GM18867 (cell line): Measurements from ENCODE around the gene MARK2.
"Not testable (repeated sequence)": the region's sequence is repeated elsewhere in the genome, so short reads cannot be mapped to it uniquely, and the experiment has no call there.

Experiments
- ATAC-seq: cut with Tn5 transposase; IDR thresholded peaks from one replicate; pipeline ENCODE4 v1.9.1; 2021; ENCODE audit warnings: mild to moderate bottlenecking, moderate library complexity; ENCODE audit not compliant: unreplicated experiment

The MARK2 gene

DNA sequence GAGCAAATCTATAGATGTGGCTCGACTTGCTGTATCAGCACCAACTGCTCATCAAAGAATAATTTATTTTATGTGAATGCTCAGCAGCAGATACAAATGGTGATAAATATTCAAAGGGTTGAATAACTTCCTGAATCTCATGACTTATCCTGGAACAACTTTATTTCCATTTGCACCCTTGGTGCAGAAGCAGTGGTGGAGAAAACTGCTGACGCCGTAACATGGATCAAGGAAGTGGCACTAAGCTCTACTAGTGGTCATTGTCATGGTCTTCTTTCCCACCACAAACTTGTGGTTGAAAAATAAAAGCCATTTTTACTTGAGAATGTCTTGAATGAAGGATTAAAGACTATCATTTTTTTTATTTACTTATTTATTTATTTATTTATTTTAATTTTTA, 14.6 kb downstream of the MARK2 start:
- ATAC-seq: no peak

DNA sequence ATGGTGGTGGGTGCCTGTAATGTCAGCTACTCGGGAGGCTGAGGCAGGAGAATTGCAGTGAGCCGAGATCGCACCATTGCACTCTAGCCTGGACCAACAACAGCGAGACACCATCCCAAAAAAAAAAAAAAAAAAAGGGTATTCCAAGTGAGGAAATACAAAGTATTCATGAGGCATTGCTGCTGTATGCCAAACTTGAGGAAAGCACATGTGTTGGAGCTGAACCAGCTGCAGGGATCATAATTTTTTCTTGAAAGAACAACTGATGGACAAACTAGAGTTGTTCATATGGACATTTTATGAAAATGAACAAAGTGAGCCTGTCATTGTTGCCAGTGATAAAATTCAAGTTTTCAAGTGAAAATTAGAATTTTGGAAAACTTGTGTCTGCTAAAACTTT, 15.8 kb downstream of the MARK2 start:
- no peak for ATAC-seq

- no peak for ATAC-seq
Observed at GRCh38 chr11:63855975-63856374, 17.1 kb downstream of the MARK2 start.

GRCh38 chr11:63858628-63859550, 20.0 kb downstream of the MARK2 start:
- no peak for ATAC-seq

DNA sequence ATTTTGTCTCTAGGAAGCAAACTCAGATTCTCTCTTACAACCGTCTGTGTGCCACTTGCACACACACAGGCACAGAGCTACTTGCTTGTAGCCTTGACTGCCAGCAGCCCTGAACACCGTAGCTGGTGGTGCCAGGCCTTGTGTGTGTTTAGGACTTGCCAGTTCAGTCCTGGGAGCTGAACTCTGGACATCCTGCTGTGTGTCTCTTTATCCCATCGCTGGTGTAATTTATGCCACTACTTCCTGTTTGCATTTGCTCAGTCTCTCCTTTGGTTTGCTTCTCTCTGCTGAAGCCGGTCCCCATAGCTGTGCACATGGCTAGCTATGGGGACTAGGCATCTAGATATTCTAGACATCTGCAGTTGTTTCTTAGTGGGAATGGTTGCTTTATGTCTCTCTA, 24.0 kb downstream of the MARK2 start:
- ATAC-seq: no peak

- ATAC-seq: not testable (repeated sequence)
Observed at GRCh38 chr11:63863620-63864019, 24.7 kb downstream of the MARK2 start.

GRCh38 chr11:63866211-63866610, 27.3 kb downstream of the MARK2 start:
- ATAC-seq: peak; percentile 75

GRCh38 chr11:63867511-63867910, 28.6 kb downstream of the MARK2 start:
- ATAC-seq: no peak

DNA sequence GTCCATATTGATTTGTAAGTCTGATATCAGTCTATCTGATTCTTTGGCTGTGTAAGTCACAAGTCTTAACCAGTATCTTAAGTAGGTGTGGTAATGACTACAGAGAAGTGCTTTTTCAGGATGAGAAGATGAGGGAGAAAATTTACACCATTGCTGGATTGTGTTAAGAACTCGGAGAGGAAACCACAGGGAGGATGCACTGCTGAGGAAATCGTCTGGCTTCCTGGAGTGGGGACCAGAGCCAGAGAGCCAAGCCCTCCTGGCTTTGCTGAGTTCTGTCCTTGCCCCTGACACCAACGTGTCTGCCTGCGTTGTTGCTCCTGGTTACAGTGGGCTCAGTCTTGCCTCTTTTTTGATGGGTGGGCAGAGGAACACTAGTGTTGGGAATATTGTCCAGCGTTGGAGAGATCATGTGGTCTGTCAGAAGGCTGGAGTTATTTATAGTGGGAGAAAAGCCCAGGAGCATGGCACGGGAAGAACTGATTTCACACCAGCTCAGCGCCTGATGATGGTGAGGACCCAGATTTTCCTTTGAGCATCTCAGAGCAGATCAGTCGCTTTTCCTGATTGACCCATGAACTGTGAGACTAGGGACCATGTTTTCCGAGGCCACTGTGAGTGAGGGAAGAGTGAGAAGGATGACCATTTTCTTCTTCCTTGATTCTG, 29.6 kb downstream of the MARK2 start:
- ATAC-seq: no peak

DNA sequence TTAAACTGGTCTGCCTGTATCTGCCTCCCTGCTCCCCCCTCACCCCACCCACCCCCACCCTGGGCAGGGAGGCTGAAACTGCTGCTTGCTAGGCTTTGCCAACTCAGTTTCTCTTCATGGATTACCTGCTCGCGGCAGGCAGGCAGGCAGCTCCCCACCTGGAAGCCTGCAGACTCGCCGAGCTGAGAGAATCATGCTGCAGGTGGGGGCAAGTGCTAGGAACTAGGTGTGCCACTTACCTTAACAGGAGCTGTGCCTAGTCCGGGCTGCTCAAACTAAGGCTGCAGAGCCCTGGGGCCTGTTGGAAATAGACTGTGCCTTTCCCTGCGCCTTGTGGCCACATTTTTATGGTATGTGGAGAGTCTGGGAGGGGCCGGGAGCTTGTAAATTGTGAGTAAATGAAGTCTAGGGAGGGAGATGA, 30.3 kb downstream of the MARK2 start:
- ATAC-seq: no peak

- ATAC-seq: no peak
Observed at GRCh38 chr11:63869683-63870082, 30.8 kb downstream of the MARK2 start.

DNA sequence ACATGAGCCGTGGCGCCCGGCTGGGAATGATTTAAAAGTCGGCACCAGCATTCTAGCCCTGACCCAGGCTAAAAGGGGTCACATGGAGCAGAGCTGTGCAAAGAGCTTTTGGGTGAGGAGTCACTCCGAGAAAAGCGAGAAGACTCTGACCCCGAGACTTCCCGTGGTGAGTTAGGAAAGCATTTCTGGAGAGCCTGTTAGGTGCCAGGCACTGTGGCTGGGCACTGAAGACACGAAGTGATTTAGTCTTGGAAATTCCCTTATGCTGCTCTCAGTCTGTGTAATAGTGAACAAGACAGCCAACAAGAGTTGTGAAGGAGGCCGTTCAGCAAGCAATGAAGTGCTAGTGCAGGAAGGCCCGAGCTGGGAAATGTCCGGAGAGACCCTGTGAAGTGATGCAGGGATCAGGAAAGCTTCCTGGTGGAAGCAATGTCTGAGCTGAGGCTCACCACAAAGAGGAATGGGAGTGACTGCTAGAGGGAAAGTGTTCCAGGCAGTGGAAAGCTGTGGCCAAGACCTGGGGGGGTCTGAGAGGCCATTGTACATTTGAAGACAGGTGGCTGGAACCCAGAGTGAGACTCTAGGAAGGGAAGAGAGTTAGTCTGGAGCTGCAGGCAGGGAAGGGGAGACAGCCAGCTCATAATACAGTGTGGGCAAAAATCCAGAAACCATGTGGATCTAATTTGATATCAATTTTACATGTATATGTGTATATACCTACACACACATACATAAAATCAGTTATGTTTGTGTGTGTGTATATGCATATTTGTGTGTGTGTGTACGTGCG, 31.6 kb downstream of the MARK2 start:
- ATAC-seq: no peak

DNA sequence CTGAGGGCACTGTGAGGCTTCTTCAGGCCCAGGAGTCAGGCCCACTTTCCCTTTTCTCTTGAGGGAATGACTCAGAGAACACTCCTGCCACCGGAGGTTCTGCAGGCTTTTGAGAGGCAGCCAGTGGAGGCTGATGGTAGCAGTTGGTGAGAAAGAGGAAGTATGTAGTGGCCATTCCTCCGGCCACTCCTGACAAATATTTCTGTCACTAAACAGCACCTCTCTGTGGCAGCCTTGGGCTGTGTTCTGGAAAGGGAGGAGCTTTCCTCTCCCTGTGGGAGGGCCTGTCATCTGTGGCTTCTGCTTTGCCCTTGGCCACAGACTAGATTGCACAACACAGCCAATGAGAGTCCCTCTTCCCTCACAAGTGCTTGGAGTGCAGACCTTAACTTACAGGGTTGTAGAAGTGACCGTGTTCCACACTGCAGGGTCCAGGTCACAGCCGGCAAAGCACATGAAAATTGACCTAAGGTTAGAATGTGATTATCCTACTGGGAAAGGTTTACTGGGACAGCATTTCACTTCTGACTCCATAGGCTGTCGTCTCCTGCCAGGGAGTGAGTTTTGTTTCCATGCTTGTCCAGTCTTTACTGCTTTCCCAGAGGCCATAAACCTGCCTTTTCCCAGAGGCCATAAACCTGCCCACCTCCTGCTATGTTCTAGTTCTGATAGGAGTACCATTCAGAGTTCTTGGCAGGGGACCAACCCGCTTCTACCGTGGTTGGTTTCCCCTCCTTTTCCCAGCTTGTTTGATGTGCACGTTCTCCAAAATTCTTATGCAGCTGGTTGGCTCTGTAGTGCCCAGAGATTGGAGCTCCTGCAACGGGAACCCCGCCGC, 33.3 kb downstream of the MARK2 start:
- peak; percentile 86 for ATAC-seq

DNA sequence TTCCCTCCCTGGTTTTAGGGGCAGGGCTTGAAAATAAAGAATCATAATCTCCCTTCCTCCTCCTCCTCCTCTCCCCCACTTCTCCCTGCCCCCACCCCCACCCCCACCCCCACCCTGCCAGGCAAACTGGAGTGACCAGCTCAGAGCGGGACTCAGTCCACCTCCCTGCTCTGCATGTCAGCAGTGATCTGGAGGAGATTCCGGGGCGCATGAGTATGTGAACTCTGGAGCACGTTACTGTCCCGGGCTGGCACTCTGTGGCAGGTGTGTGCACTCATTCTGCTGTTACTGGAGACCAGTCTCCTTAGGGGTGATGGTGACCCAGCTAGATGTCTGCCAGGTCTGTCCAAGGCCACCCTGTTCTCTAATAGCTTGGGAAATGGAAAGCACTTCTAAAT, 33.9 kb downstream of the MARK2 start:
- no peak for ATAC-seq

- ATAC-seq: no peak
Observed at GRCh38 chr11:63873311-63873710, 34.4 kb downstream of the MARK2 start.

GRCh38 chr11:63874511-63874910, 35.6 kb downstream of the MARK2 start:
- no peak for ATAC-seq

GRCh38 chr11:63875506-63876065, 36.7 kb downstream of the MARK2 start:
- no peak for ATAC-seq

GRCh38 chr11:63876616-63877015, 37.7 kb downstream of the MARK2 start:
- no peak for ATAC-seq

- ATAC-seq: no peak
Observed at GRCh38 chr11:63877658-63878241, 38.8 kb downstream of the MARK2 start.
